GM13977 (cell line): ENCODE measurements around the gene RBFOX2.
A peak's percentile ranks its signal among the peaks of the same experiment; 100 is the strongest.
"Not testable (repeated sequence)": the region's sequence is repeated elsewhere in the genome, so short reads cannot be mapped to it uniquely, and the experiment has no call there.

Experiments used
- DNase-seq: peaks from one replicate; pipeline ENCODE4 v3.0.0; 2012; ENCODE audit warnings: low spot score
- in situ Hi-C: fragments of 300-500 bp; cut with MboI; formaldehyde crosslinking; loops from one replicate; pipeline ENCODE4 v1.12.0; 2022; ENCODE audit warnings: low sequenced_read_pairs, low pct_unique_long_range_greater_than_20kb, mixed read lengths, inconsistent platforms; ENCODE audit not compliant: unreplicated experiment
- TF ChIP-seq, protein P1 (sequence below): IDR thresholded peaks from 2 replicates; pipeline ENCODE4 v1.5.1; 2012; ENCODE audit warnings: mild to moderate bottlenecking, control low read depth; ENCODE audit not compliant: insufficient read depth; ENCODE audit errors: extremely low read depth, missing control alignments

The RBFOX2 gene, protein sequence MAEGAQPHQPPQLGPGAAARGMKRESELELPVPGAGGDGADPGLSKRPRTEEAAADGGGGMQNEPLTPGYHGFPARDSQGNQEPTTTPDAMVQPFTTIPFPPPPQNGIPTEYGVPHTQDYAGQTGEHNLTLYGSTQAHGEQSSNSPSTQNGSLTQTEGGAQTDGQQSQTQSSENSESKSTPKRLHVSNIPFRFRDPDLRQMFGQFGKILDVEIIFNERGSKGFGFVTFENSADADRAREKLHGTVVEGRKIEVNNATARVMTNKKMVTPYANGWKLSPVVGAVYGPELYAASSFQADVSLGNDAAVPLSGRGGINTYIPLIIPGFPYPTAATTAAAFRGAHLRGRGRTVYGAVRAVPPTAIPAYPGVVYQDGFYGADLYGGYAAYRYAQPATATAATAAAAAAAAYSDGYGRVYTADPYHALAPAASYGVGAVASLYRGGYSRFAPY

DNA sequence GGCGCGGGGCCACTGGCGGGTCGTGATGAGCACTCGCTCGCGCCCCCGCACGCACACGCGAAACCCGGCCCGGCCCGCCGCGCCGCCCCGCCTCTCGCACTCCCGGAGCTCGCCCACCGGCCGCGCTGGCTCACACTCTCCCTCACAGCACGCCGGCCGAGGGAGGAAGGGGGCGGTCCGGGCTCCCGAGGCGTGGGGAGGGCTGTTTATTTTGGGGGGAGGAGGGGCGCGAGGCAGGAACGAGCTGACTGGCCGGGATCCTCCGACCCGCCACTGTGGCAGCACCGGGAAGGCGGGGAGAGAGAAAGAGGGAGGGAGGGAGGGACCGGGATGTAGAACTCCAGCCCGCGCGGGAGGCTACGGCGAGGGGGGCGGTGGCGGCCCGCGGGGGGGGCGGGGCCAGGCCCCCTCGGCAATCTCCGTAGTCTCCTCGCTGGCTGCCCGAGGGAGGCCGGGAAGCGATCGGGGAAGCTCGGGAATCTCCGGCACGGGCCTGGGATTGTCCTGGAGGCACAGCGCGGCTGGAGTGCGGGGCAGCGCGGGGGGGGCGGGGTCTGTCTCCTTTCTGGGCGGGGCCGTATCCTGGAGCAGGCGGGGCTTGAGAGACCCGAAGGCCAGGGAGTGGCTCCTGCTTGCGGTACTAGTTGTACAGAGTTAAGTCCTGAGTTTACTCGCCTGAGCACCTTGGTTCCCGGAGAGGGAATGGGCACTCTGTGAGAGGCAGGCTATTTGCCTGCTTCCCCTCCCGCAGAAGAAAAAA lies at the start of gene RBFOX2:
TSS of gene RBFOX2 (minus strand) at position 179 of the 760 bp plus-strand sequence. CDS start 399 bp downstream, outside the sequence.
- in situ Hi-C loops, result no loop called here
- TF ChIP-seq, protein P1, sequence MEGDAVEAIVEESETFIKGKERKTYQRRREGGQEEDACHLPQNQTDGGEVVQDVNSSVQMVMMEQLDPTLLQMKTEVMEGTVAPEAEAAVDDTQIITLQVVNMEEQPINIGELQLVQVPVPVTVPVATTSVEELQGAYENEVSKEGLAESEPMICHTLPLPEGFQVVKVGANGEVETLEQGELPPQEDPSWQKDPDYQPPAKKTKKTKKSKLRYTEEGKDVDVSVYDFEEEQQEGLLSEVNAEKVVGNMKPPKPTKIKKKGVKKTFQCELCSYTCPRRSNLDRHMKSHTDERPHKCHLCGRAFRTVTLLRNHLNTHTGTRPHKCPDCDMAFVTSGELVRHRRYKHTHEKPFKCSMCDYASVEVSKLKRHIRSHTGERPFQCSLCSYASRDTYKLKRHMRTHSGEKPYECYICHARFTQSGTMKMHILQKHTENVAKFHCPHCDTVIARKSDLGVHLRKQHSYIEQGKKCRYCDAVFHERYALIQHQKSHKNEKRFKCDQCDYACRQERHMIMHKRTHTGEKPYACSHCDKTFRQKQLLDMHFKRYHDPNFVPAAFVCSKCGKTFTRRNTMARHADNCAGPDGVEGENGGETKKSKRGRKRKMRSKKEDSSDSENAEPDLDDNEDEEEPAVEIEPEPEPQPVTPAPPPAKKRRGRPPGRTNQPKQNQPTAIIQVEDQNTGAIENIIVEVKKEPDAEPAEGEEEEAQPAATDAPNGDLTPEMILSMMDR, result no peak
- peak; percentile 87 for DNase-seq

DNA sequence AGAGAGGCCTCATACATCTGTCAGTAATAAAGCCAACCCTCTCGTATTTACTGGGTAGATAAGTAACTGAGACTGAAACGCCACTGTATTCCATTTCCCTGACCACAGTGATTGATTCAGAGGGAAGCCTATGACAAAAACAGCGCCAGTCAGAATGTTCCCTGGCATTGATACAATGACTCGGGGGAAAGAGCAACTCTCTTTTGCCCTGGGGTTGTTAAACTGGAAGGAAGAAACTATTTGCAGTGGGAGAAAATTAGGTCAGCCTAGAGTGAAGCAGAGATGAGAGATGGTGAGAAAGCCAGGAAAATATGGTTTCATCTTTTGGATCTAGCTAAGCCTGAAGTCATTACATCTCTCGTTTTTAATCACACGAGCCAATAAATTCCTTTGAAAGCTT lies 48.6 kb upstream of the RBFOX2 start:
- TF ChIP-seq, protein P1, result no peak
- DNase-seq, result no peak
- in situ Hi-C loops, result no loop called here

DNA sequence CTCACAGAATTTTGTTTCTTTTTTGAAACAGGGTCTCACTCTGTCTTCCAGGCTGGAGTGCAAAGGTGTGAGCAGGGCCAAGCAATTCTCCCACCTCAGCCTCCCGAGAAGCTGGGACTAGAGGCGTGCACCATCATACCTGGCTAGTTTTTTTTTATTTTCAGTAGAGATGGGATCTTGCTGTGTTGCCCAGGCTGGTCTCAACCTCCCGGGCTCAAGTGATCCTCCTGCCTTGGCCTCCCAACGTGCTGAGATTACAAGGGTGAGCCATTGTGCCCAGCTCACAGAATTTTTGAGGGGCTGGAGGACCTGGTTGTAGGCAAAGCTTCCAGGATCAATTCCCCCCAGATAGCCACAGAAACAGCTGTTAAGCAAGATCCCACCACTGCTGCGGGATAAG lies 47.1 kb upstream of the RBFOX2 start:
- in situ Hi-C loops, result no loop called here
- DNase-seq, result no peak
- TF ChIP-seq, protein P1, result no peak

DNA sequence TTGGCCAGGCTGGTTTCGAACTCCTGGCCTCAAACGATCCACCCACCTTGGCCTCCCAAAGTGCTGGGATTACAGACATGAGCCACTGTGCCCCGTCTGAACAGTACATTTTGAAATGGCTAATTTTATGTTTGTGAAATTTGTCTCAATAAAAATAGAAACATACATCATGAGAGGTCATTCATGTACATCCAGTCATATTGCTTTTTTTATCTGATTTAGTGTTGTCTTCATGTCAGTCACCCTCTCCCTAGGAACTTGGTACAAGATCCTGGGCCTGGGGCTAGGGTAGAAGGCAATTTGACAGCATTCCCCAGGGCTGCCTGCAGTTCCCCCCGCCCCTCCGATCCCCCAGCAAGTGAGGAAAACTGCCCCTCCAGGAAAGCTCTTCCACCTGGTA lies 46.6 kb upstream of the RBFOX2 start:
- TF ChIP-seq, protein P1, result no peak
- in situ Hi-C loops, result no loop called here
- DNase-seq, result no peak

DNA sequence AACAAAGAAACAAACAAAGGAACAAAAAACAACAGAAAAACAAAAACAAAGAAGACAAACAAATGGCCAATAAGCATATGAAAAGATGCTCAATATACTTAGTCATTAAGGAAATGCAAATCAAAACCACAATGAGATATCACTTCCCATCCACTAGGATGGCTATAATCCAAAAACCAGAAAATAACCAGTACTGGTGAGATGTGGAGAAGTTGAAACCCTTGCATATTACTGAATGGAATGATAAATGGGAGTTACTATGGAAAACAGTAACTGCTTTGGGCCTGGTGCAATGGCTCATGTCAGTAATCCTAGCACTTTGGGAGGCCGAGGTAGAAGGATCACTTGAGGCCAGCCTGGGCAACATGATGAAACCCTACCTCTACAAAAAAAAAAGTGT lies 44.9 kb upstream of the RBFOX2 start:
- in situ Hi-C loops, result no loop called here
- TF ChIP-seq, protein P1, result no peak
- DNase-seq, result no peak

DNA sequence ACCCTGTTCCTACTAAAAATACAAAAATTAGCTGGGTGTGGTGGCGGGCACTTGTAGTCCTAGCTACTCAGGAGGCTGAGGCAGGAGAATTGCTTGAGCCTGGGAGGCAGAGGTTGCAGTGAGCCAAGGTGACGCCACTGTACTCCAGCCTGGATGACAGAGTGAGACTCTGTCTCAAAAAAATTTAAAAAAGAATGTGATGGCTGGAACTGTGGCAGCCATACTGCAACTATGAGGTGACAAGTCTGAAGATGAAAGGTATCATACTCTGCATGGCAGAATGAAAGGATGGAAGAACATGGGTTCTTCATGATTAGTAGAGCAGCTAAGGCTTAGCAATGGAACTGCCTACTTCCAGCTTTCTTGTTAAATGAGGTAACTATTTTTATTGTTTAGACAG lies 42.0 kb upstream of the RBFOX2 start:
- in situ Hi-C loops, DNase-seq: not testable (repeated sequence)

DNA sequence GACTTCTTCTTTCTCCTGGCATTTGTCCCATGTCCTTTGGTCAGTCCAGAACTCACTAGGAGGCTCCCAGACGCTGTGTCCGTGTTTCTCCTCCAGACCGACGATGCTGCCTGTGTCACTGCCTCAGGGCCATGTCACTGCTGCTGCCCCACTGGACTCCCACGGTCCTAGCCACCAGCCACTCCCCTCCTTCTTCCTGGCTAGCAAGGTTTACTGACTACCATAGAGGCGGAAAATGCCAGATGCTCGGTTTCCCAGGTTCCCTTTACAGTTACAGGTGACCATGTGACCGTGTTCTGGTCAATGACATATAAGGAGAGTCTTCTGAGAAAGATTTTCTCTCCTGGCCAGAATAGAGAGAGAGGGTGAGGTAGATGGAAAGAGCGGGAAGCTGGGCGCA lies 40.7 kb upstream of the RBFOX2 start:
- TF ChIP-seq, protein P1, result no peak
- no peak for DNase-seq
- in situ Hi-C loops, result no loop called here
